GM21367 (cell line): ENCODE results near the gene CEP68.
"Not testable (repeated sequence)": the region's sequence is repeated elsewhere in the genome, so short reads cannot be mapped to it uniquely, and the experiment has no call there.

ENCODE experiments used
- ATAC-seq: cut with Tn5 transposase; IDR thresholded peaks from one replicate; pipeline ENCODE4 v1.9.1; 2021; ENCODE audit not compliant: unreplicated experiment

The CEP68 gene

DNA sequence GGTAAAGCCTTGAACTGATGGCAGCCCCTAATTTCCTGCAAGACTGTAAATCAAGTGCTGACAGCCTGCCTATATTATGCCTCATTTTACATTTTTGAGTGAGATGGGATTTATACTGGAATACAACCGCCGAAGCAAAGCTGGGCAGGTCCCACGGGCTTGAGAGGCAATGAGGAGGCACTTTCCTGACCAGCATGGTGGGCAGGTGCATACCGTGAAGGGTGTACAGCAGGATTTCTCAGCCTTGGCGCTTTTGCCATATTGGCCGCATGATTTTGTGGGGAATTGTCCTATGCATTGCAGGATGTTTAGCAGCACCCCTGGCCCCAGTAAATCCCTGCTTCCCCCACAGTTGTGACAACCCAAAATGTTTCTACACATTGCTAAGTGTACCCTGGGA is 22.8 kb downstream of the CEP68 start:
- ATAC-seq = no peak

DNA sequence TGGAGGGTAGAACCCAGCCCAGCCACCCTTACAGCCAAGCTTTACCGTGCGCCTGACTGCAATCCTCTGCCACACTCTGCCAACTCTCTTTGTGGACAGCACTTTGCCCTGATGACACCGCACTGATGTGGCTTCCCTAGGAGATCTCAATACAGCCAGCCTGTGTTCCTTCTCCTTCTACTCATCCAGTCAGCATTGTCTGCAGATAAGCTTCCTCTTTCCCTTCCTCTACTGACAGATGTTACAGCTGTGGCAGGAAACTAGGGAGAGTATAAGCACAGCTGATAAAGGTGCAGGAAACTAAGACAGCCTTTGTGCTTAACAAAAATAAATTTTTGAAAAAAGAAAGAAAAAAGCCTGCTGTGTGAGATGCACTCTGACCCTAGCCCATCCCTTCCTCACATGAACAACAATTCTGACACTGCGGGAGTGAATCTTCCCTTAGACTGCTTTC is 25.0 kb downstream of the CEP68 start:
- no peak for ATAC-seq

DNA sequence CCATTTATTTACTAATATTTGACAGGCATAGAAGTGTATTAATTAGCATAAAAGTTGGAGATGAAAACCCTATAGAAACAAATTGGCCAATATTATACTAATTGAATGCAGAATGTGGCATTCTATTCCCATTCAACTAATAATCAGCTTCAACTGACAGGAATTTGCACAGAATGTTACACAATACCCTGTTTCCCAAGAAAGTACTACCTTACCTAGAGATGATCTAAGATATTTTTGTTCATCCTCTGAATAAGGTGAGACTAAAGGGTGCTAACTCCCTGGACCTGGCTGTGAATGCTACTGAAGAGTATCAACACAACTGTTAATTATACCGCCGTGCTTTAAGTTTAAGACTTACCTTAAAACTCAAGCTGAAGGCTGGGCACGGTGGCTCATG is 28.9 kb downstream of the CEP68 start:
- no peak for ATAC-seq

DNA sequence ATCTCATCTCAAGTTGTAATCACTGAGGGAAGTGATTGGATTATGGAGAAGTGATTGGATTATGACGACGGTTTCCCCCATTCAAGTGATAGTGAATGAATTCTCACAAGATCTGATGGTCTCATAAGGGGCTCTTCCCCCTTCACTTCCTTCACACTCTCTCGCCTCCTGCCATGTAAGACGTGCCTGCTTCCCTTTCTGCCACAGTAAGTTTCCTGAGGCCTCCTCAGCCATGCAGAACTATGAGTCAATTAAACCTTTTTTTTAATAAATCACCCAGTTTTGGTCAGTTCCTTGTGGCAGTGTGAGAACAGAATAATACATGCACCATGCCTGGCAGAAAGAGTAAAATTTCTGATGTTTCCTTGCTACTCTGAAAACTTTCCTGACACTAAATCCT is 36.6 kb downstream of the CEP68 start:
- ATAC-seq = no peak

DNA sequence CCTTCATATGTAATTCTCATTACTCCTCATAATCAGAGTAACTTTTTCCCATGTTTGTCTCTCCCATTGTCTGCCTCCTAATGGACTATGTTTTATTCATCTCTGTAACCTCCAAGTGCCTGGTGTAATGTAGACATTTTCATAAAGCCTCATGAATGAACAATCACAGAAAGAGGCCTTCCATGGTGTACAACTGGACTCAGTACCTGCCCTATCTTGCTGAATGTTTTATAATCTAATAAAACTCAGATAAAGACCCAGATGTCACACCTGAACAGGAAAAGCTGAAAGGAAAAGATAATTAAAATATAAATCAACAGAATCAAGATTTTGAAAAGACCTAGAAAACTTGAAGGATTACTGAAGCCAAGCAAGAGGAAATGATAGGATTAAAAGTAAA is 37.0 kb downstream of the CEP68 start:
- ATAC-seq = no peak

DNA sequence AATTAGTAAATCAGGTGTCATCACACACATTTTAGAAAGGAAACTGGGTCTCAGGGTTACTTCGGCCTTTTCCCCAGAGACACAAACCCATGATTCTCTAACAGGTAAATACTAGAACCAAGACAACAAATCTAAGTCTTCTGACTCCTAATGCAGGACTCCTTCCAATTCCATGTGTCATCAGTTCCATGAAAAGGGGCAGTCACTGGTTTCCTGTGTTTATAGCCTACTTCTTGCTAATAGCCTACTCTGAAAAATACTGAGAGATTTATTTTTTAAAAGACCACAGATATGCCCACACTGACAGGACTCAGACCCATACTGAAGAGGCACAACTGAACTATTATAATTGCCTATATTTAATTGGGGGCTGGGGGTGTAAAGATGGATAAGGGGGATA is 40.7 kb downstream of the CEP68 start:
- ATAC-seq = no peak

DNA sequence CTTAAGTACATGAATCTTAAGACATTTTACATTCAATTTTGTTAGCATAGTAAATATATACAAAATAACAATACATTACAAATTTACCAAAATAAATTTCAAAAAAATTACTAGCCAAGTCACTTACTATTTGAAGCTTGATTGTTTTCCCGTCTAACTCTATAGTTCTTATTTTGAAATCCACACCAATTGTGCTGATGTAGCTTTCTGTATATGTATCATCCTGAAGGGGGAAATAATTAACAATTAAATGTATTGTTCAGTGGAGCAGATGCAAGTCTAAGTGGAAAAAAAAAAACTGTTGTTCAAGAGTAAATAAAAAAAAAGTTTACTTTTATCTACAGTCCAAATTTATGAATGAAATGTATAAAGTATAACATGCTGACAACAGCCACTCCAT is 41.6 kb downstream of the CEP68 start:
- ATAC-seq = no peak

DNA sequence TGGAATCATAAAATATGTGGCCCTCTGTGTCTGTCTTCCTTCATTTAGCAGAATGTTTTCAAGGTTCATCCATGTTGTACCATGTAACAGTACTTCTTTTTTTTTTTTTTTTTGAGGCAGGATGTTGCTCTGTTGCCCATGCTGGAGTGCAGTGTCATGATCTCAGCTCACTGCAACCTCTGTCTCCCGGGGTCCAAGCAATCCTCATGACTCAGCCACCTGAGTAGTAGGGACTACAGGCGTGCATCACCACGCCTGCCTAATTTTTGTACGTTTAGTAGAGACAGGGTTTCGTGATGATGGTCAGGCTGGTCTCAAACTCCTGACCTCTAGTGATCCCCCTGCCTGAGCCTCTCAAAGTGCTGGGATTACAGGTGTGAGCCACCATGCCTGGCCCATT is 42.5 kb downstream of the CEP68 start:
- no peak for ATAC-seq

DNA sequence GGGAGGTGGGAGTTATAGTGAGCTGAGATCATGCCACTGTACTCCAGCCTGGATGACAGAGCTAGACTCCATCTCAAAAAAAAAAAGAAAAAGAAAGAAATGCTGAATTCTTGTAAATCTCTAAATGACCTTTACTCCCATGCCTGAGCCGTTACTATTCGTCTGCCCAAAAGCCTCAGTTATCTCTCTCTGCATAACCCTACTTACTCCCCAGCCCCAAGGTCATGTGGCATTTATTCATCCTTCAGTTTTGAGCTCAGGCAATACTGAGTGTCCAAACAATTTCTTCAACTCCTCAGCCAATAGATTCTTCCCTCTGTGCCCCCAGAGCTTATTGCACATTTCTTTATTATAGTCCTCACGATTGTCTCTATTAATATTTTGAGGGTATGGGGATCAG is 44.9 kb downstream of the CEP68 start:
- ATAC-seq = no peak

DNA sequence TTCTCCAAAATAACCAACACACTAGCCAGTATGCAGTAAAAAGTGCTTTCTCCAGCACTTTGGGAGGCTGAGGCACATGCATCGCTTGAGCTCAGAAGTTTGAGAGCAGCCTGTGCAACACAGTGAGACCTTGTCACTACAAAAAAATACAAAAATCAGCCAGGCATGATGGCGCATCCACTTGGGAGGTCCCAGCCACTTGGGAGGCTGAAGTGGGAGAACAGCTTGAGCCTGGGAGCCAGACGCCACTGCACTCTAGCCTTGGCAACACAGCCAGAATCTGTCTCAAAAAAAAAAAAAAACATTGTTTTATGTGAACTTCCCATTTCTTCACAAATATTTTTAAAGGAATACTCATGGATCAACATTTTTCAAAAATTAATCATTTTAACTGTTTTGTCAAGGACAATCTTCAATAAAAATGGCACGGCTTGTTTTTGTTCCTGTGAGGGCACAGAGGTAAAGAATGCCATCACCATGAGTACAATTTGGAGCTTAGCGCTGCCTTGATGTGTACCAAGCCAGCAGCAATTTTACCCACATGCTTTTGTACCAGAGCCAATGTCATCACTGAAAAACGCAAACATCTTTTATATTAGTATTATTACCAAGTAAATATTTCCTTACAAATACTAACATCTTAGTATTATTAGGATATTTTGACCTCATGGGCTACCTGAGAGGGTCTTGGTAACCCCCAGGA is 46.9 kb downstream of the CEP68 start:
- no peak for ATAC-seq

DNA sequence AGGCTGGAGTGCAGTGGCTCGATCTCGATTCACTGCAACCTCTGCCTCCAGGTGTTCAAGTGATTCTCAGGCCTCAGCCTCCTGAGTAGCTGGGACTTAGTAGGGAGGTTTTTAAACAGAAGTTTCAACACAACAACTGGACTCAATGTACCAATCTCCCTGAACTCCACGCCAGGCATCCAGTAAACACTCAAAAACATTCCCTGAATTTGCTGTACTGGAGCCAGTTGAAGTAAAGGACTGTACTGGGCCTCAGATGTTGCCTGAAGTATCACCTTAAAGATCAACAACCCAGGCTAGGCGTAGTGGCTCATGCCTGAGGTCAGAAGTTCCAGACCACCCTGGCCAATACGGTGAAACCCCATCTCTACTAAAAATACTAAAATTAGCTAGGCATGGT is 51.3 kb downstream of the CEP68 start:
- no peak for ATAC-seq

DNA sequence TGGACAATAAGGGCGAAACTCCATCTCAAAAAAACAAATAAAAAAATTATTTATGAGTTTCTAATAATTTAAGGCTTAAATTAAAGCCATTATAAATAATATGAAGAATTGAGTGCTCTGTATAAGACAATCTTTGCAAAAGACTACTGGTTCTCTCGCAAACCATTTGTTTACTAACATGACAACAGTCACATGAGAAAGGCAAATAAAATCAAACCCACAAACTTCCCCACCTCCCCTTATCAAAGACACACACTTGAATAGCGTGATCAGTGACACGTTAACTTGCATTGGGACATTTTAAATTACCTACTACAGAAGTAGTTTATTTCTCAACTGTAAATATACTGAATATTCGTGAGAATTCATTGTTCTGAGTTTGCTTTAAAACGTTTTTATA is 52.6 kb downstream of the CEP68 start:
- ATAC-seq = no peak

DNA sequence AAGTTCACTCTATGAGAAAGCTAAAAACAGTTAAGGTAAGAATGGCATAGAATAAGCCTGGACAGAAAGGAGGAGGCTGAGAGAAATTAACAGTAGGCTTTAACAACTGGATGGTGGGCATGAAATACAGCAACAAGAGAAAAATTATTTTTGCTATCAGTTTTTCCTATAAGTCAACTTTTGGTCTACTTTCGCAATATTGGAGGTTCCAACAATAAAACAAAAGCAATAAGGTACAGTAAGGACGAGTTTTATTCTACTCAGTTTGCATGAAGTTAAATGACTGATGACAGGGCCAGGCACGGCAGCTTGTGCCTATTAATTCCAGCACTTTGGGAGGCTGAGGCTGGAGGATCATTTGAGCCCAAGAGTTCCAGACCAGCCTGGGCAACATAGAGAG is 56.4 kb downstream of the CEP68 start:
- ATAC-seq = no peak

DNA sequence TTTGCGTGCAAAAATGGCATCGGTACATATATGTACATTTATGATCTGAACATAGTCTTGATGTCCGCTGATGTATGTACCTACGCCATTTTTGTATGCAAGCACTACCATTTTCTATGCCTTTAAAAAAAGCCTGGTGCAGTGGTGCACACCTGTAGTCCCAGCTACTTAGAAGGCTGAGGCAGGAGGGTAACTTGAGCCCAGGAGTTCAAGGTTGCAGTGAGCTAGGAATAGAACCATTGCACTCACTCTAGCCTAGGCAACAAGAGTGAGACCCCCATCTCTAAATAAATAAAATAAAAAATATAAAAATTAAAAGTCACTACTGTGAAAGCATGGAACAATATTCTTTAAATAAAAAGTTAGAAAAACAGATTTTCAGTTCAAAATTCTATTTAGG is 57.0 kb downstream of the CEP68 start:
- no peak for ATAC-seq

DNA sequence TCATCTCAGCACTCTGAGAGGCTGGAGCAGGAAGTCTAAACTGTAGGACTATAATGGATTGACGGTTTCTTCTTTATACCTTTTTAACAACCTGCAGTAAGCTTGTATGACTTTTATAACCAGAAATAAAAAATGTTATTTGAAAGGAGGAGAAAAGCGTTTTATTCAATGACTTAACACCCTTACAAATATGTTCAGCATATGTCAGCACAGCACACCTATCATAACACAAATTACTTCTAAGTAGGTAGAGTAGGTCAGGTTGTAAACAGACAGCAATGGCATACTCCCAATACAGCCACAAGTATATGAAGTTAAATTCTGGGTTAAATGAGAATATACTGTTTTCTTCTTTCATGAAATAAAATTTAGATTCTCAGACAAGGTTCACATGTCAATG is 57.6 kb downstream of the CEP68 start:
- no peak for ATAC-seq

DNA sequence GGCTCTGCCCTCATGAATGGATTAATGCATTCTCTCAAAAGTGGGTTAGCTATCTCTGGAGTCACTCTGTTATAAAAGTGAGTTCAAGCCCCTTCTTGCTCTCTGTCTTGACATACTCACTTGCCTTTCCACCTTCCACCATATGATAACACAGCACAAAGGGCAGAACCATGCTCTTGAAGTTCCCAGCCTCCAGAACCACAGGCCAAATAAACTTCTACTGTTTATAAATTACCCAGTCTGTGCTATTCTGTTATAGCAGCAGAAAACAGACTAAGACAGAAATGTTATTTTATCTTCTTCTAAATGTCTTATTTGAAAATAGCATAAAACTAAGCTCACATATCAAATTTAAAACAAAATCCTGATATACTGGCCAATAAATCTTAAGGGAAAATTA is 58.7 kb downstream of the CEP68 start:
- ATAC-seq = no peak

DNA sequence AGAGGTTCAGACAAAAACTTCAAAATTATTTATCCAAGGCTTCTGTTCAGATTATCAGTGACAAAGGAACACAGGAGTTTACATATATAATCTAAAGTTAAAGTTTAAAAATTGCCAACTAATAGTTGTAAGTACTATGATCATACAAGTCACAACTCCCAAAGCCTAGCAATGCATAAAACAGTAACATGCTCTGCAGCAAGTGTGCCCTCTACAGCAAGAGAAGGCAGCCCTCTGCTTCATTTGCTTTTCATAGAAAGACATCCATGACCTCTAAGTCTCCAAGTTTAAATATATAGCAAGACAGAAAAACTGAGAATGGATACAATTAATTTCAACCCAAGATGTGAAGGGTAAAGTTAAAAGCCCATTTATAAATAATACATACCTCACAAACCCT is 60.4 kb downstream of the CEP68 start:
- no peak for ATAC-seq

DNA sequence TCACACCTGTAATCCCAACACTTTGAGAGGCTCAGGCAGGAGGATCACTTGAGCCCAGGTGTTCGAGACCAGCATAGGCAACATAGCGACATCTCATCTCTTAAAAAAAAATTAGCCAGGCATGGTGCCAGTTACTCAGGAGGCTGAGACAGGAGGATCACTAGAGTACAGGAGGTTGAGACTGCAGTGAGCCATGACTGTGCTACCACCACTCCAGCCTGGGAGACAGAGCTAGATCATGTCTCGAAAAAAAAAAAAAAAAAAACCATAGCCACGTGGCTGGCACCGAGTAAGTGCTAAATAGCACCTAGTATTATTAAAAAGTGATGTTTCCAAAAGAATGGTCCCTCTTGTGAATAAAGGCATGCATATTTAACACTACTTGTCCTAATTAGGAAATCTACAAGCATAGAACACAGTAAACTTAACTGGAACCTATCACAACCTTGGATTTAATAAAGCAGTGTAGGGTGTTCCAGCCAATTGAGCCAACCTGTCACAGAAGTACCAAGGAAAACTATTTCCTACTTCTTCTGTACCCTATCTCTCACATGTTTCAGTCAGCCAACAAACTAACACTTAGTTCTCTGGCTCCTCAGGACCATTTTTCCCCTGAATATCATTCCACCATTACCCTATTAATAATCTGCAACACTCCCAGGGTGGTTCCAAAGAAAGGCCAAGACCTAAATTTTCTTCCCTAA is 64.9 kb downstream of the CEP68 start:
- ATAC-seq = no peak

DNA sequence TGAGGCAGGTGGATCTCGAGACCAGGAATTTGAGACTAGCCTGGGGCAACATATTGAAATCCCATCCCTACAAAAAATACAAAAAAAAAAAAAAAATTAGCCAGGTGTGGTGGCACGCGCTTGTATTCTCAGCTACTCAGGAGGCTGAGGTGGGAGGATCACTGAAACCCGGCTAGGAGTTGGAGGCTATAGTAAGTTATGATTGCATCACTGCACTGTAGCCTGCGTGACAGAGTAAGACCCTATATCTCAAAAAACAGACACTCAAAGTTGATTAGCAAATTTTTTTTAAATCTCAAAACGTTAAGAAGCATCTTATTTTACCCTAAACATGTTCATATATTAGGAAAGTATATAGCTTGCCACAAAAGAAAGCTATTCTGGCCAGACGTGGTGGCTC is 66.1 kb downstream of the CEP68 start:
- ATAC-seq = no peak

DNA sequence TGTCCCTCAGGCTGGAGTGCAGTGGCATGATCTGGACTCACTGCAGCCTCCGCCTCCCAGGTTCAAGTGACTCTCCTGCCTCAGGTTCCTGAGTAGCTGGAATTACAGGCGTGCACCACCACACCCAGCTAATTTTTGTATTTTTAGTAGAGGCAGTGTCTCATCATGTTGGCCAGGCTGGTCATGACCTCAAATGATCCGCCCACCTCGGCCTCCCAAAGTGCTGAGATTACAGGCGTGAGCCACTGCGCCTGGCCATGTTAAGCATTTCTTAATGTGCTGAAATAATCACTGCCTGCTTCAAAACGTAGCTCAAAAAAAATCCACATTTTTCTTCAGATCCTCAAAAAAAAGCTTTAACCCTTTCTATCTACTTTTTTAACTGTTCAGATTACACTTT is 69.2 kb downstream of the CEP68 start:
- not testable (repeated sequence) for ATAC-seq

DNA sequence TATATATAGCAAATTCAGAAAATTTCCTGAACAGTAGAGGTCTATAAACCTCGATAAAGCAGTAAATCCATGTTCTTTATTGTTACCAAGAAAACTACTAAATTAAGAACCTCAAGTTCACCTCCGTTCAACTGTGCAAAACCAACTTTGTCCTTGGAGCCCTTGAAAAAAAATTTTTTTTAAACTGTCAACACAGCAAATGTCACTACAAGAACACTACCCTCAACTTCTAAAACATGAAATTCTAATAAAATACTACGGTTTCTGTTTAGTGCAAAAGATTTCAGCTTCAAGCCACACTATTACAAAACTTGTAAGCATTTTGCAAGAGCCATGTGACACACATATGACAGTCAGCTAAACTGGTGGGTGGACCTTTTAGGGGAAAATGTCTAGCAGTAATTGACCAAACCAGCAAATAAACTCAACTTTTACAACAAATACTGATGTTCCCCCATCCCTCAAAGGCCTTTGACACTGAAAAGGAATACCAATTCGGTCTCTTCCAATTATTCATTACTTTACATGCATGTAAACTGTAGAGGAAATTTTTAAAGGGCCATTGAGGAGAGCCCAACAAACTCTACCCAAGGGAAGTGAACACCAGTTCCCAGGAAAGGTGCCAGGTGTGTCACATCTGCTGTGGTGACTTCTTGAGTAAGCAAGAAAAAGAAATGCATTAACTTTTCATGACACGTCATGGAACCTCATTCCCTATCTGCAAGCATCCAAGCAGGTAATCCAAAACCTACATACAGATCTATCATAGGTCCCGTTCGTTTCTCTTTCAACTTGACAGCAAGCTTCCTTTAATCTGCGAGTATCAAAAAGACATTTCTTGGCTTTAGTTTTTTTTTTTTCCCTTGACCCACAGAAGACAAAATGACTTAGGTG is 72.3 kb downstream of the CEP68 start:
- no peak for ATAC-seq

DNA sequence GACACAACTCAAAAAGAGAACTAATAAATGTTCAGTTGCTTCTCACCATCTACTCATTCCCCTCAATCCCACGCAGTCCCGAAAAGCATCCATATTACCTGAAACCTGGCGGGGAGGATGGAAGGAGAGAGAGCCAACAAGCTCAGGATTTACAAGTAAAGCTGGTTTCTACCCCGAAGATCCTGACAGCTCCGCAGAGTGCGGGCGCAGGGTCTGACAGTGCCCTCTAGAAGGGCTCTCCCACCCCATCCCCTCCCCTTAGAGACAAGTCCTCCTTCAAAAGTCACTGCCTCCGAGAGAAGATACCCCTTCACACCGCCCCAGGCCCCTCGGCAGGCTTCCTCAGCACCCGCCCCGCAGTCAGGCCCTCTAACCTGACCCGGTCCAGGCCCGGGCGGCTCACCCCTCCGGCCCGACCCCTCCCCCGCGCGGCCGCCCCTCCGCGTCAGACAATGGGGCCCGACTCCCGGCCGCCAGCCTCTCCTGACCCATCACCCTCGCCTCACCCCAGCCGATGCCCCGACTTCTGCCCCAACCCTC is 73.1 kb downstream of the CEP68 start:
- no peak for ATAC-seq
